HG03280 (cell line): Measurements from ENCODE around the gene RRAS2.
A peak's percentile ranks its signal among the peaks of the same experiment; 100 is the strongest.
"Not testable (repeated sequence)": the region's sequence is repeated elsewhere in the genome, so short reads cannot be mapped to it uniquely, and the experiment has no call there.

ENCODE experiments used
- ATAC-seq: cut with Tn5 transposase; IDR thresholded peaks from one replicate; pipeline ENCODE4 v1.9.1; 2021; ENCODE audit warnings: mild to moderate bottlenecking, moderate library complexity; ENCODE audit not compliant: unreplicated experiment

The RRAS2 gene

DNA sequence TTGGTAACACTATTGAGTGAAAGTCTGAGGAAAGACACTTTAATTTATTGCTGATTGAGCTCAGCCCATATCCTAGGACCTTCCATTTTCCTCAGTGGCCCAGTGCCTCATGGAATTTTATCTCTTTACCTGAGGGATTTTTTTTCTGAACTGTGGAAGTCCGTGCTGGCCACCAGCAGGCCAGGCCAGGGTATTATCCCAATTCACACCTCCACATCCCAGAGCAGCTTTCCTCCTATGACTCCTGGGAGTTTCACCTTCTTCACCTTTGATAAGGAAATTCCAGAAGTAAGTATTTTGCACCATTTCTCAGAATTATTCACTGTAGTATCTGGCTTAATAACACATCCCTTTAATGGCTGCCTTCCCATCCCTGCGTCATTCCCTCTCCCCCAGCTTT lies 13.0 kb upstream of the RRAS2 start:
- ATAC-seq, result no peak

DNA sequence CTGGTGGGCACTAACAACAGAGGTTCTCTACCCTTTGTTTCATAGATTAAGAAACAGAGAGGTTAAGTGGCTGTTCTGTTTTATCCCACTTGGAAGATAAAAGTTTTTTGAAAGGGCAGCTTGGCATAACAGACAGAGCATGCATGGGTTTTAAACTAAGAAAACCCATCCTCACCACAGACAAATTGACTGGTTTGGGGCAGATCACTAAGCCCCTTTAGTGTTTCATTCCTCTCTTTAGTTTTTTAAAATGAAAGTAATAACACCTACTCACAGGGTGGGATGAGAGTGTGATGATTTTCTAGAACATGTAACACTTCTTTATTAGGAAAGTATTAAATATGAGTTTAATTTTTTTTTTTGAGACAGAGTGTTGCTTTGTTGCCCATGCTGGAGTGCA lies 12.3 kb upstream of the RRAS2 start:
- ATAC-seq, result no peak

DNA sequence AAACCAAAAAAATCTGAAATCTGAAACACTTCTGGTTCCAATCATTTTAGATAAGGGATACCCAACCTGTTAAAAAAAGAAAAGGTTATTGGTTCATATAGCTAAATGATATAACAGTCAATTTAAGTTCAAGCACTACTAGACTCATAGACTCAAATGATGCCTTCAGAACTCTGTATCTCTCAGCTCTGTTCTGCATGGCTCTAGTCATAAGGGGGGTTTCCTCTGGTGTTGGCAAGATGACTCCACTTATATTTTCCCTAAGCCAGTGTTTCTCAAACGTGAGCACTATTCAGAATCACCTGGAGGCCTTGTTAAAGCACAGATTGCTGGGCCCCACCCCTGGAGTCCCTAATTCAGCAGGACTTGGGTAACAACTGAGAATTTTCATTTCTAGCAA lies 11.5 kb upstream of the RRAS2 start:
- ATAC-seq, result no peak

DNA sequence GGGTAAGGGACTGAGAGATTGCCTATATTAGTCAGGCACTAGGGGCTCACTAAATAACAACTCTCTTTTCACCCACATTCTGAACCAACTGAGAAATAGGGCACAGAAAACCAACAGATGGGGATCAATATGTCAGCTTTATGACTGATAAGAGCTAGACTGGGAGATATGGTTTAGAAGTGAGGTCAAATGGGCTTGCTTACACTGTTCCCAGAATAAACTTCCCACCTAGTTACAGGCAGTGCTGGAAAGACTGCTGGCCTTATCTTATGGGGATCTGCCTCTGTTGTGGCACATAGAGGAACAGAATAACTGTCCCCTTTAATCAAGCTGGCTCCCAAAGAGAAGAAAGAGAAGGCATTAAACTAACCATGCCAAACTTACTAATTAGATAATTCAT lies 10.6 kb upstream of the RRAS2 start:
- no peak for ATAC-seq

DNA sequence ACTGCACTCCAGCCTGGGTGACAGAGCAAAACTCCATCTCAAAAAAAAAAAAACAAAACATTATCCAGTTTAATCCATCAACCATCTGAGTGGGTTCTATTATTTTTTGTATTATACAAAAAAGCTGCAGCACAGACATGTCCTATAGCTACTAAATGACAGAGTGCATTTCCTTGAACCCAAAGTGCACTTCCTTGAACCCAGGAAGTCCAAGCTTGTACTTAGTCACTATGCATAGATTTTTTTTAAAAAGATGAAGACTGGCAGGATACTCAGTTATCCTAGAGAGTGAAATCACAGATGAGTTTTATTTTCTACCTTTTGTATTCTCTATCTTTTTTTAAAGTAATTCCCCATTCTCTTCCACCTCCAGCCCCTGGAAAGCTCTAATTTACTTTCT lies 8.0 kb upstream of the RRAS2 start:
- no peak for ATAC-seq

DNA sequence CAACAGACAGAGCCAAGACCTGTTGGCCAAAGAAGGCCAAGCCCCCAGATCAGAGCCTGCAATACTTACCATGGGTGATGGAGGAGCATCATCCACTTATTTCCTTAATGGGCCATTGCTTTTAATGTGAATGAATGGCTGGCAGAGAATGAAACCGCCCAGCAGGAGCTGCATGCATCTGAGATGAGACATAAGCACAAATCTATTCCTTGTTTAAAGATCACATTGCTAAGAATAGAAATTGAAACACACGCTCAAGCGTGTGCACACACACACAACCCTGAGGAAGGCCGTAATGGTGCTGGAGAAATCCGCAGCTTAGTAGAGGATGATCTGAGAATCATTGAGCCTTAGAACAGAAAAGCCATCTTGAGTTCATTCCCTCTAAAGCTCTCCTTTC lies 5.3 kb upstream of the RRAS2 start:
- no peak for ATAC-seq

DNA sequence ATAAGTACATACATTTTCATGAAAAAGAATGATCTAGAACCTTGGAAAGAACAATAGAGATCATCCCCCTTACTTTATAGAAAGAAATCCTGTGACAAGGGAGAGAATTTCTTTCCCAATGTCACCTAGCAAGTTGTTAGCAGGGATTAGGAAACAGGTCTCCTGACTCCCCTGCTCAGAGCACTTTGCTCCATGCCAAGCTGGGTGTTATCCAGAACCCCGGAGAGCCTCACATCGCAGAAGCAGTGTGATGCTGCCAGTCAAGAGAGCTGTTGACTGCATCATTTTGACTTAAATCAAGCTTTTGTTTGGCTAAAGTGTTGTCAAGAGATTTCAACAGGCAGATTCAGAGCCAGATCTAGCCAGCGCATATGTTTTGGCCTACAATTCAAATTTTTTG lies 3.6 kb upstream of the RRAS2 start:
- ATAC-seq, result no peak

DNA sequence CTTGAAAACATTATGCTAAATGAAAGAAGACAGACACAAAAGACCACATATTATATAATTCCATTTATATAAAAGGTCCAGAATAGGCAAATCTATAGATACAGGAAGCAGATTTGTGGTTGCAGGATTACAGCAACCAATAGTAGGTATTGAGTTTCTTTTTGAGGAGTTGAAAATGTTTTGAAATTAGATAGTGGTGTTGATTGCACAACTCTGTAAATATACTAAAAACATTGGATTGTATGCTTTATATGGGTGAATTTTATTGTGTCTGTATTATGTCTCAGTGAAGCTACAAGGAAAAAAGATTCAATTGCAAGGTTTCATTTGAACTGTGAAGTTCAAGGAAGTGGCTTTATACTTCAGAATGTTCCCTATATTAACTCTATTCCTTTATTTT lies 3.0 kb upstream of the RRAS2 start:
- no peak for ATAC-seq

DNA sequence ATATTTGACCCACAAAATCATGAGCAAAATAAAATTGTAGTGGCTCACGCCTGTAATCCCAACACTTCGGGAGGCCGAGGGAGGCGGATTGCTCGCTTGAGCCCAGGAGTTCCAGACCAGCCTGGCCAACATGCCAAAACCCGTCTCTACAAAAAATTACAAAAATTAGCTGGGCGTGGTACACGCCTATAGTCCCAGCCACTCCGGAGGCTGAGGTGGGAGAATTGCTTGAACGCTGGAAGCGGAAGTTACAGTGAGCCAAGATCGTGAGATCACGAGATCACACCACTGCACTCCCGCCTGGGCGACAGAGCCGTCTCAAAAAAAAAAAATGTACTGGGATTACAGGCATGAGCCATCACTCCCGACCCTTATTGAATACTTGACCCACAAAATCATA lies 2.0 kb upstream of the RRAS2 start:
- no peak for ATAC-seq

DNA sequence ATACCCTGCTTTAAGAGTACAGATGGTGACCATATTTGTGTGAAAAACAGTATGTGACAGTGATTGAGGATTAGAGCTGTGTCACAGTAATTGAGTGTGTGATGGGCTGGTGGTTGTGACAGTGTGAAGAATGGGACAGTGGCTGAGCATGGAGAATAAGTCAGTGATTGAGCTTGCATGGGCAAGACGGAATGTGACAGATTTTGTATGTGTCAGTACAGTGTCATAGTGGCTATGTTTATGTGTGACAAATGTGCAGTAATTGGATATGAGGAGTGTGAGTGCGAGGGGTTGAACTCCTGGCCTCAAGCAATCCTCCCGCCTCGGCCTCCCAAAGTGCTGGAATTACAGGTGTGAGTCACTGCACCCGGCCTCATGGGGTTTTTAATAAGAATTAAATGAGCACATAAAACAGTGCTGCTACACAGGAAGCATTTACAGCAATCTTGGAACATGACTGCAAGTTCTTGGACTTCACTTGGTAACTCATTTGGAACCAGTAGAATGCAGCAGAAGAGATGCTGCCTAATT lies 583 bp upstream of the RRAS2 start:
- ATAC-seq, result no peak

DNA sequence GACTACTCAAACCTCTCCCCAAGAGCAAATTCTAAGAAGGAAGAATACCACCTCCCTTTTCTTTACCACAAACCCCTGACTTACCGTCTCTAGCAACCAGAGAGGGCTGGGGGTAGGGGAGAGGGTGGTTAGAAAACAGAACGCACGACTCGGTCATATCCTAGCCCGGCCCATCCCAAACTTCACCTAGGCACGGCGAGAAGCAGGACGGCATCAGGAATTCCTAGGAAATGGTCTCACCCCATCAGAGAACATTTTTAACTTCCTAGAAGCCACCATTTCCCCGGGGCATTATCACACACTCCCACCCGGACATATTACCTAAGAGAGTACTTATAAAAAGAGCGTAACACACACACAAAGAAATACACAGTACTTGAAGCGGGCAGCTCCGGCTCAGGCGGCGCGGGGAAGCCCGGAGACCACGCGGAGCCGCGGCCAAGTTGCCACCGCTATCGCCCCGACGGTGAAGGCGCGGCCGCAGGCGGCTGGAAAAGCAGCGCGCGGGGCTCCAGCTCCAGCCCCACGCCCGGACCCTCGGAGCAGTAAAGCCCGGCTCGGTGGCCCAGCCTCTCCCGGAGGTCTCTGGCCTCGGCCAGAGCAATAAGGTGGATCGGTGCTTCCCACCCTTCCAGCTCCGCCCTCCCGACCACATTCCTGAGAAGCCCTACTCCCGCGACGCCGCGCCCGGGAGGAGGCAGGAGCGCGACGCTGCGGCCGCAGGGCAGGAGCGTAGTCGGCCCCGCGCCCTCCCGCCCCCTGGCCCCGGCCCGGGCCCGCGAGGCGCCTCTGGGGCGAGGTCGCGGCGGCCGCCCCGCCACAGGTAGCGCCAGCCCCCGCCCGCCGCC lies 878 bp downstream of the RRAS2 start:
- ATAC-seq, result peak; percentile 43

DNA sequence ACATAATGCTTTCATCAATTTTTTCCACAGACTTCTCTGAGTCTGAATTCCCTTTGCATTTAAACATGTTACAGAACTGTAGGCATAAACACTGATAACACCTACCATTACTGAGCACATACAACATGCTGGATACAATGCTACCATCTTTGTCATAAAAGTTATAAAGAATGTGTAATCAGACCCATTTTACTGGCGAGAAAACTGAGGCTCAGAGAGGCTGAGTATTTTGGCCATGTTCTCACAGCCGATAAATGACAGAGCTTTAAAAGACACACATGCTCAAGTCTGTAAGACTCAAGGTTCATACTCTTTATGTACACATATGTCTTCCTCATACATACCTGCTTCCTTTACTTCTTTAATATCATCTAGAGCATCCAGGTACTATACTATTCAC lies 2.6 kb downstream of the RRAS2 start:
- ATAC-seq, result no peak

DNA sequence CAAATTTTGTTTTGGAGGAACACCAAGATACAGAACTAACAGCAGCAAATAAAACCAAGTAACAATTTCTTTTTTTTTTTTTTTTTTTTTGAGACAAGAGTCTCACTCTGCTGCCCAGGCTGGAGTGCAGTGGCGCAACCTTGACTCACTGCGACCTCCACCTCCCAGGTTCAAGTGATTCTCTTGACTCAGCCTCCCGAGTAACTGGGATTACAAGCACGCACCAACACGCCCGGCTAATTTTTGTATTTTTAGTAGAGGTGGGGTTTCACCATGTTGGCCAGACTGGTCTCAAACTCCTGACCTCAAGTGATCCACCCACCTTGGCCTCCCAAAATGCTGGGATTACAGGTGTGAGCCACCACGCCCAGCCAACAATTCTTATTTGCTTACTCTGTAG lies 4.4 kb downstream of the RRAS2 start:
- ATAC-seq, result not testable (repeated sequence)

DNA sequence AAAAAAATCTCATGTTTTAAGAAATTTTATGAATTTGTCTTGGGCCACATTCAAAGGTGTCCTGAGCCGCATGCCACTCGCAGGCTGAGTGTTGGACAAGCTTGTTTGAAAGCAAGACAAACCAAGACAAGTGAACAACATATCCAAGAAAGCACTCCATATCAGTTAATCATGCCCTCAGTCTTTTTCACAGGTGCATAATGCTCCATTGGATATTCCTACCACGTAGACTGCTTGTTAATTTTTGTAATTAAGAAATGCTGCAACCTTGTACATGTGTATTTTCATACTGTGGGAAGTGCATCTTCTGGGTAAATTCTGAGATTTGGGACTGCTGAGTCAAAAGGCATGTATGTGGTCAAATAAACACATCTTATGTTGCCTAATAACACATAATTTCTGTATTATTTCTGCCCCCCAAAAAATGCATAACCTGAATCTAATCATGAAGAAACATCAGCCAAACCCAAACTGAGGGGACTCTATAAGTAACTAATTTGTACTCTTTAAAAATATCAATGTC lies 8.2 kb downstream of the RRAS2 start:
- ATAC-seq, result no peak

DNA sequence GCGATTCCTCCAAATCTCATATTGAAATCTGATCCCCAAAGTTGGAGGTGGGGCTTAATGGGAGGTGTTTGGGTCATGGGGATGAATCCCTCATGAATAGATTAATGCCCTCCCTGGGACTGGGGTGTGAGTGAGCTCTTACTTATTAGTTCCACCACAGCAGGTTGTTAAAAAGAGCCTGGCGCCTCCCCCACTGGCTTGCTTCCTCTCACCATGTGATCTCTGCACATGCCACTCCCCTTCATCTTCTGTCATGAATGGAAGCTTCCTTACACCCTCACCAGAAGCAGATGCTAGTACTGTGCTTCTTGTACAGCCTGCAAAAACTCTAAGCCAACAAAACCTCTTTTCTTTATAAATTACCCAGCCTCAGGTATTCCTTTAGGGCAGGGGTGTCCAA lies 8.8 kb downstream of the RRAS2 start:
- no peak for ATAC-seq

DNA sequence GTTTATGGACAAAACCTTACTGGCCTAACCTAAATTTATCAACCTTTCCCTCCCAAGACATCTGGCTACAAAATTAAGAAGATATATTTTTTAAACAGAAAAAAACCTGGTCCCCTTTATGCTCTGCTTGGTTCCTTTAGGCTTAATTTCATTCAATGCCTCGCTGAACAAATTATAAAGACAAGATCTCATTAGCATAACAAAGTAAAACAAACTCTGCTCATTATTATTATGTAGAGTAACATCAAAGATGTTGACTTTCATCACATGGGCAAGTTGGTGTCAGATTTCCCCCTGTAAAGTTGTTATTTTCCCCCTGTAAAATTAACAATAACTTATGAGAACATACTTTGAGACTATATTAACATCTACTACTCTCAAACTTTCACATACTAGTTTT lies 11.0 kb downstream of the RRAS2 start:
- ATAC-seq, result no peak

DNA sequence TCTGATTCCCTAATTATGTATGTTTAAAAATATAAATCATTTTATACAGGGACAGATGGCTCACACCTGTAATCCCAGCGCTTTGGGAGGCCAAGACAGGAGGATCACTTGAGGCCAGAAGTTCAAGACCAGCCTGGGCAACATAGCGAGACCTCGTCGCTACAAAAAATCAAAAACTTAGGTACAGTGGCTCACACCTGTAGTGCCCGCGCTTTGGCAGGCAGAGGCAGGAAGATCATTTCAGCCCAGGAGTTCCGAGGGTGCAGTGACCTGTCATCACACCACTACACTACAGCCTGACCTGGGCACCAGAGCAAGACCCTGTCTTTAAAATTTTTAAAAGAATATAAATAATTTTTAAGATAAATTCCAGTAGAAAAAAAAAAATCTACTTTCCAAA lies 11.5 kb downstream of the RRAS2 start:
- ATAC-seq, result no peak

DNA sequence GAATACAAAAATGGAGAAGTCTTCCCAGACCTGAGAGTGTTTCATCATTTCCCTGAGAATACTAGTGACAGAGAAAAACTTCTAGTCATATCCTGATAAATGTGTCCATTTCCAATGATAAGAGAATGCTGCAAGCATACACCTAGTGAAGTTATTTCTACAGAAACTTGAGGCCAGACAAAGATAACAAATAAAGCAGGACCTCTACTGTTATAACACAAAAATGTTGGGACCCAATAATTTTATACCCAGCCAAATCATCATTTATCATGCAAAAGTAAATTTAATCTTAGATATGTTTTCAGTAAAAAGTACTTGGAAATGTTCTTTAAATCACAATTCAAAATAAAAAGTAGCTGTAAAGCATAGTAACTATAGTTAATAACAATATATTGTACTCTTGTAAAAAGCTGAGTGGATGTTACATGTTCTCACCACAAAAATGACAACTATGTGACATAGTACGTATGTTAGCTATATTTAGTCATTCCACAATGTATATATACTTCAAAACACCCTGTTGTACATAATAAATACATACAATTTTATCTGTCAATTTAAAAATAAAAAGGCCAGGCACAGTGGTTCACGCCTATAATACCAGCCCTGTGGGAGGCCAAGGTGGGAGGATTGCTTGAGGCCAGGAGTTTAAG lies 12.6 kb downstream of the RRAS2 start:
- ATAC-seq, result no peak

DNA sequence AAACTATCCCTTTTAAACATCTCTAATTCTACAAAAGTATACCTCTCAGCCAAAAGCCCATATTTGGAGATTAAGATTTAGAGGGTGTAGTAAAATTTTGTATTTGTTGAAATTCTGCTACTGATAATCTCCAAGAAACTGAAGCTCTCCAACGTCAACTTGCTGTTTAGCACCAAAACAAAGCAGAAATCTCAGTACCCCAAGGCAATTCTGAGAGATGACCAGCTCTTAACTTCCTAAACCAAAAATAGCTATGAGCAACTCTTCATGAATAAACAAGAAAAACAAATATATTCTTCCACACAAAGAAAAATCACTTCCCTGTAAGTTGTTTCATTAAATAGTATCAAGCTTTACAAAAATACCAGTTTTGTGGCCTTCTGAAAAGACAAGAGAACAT lies 13.3 kb downstream of the RRAS2 start:
- no peak for ATAC-seq

DNA sequence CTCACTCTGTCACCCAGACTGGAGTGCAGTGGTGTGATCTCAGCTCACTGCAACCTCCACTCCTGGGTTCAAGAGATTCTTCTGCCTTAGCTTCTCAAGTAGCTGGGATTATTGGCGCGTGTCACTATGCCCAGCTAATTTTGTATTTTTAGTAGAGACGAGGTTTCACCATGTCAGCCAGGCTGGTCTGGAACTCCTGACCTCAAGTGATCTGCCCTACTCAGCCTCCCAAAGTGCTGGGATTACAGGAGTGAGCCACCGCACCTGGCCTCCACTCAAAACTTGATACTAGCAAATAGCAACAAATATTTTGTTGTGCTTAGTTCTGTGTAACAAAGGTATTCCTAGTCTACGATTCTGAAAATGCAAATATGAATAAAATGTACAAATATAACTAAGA lies 14.0 kb downstream of the RRAS2 start:
- ATAC-seq, result not testable (repeated sequence)

DNA sequence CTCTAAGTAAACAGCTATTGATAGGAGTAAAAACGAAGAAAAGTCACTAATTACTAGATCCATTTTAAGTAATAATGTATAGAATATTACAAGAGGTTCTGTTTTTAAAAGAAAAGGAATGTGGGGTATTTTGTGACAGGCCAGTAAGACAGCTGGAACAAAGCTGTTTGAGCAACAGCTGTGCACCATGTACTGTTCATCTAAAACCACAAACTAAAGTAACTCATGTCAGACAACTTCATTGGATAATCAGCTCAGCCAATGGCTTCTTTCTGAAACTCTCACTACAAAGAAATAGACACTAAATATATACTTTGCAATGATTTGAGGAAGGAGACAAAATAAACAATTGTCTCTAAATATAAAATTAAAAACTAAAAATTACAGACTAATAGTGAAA lies 16.1 kb downstream of the RRAS2 start:
- peak; percentile 62 for ATAC-seq

DNA sequence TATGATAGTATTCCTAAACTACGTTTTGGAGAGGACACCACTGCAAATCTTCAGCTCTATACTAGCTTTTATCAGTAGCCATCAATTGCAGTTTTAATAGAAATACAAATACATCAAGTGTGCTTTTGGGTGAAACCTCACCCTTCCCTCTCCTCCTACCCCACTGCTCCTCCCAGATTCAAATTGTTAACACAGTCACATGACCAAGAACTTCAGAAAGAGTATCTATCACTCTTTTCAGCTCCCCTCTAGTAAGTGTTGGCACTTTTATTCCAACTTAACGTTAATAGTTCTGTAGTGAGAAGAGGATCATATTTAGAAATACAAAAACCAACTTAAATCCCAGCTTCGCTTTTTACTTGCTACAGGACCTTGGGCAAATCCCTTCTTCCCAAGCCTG lies 17.0 kb downstream of the RRAS2 start:
- no peak for ATAC-seq
